HG03039 (cell line): Measurements from ENCODE around the gene IFI30.

Source experiments
- ATAC-seq: cut with Tn5 transposase; IDR thresholded peaks from one replicate; pipeline ENCODE4 v1.9.1; 2021; ENCODE audit warnings: mild to moderate bottlenecking, moderate library complexity; ENCODE audit not compliant: unreplicated experiment

The IFI30 gene

DNA sequence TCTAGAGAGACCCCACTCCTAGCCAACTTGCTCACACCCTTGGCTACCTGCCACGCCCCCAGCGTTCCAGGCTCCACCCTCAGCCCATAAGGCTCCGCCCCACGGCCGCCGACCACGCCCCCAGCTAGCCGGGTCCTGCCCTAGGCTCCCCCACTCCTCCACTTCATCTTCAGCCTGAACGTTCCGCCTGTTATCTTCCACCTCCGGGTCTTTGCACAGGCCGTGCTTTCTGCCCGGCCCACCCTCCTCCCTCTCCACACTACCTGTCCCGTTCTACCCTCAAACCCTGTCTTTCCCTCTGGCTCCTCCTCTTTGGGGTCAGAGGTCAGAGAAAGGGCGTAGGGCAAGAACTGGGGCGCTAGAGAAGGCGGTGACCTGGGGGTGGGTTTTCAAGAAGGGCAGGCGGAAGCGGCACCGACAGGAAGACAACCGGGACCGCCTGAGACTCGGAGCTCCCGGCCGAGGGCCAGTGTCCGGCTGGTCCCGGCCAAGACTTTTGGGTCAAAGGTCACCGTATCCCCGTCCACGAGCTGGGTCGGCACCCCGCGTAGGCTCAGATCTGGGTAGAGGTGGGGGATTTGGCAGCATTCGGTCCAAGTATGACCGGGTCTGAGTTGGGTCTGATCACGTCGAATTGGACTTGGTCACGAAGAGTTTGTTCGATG, 50.4 kb downstream of the IFI30 start:
- no peak for ATAC-seq

DNA sequence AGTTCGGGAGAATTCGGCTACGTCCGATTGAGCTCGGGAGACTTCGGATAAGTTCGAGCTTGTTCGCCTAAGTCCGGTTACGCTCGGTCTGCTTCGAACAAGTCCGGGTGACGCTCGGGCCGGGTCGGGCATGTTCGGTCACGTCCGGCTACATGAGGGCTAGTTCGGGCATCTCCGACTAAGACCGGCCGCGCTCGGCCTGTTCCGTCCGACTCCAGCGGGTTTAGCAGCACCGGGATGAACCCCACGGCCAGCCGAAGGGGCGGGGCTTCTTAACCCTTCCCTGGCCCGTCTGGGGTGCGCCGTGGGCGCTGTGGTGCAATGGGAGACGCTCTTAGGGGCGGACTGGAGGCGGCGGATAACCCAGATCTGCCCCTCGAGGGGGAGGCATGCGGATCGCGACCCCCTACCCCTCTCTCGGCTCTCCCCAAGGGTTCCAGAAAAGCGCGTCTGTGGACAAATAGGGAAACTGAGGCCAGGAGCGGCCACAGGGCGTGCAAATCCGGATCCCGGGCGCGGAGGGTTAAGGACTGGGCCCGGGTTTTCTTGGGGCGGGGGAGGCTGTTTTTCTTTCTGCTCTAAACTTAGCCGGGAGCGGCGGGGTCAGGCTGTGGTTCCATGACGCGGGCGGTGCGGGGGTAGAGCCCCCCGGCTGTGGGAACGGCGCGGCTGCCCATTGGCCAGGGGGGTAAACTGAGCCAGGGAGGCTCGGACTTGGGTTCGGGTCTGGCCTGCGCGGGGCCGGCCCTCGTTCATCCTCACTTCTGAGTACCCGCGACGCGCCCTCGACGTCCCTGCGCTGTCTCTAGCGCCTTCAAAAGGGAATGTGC, 51.1 kb downstream of the IFI30 start:
- peak; percentile 79 for ATAC-seq

DNA sequence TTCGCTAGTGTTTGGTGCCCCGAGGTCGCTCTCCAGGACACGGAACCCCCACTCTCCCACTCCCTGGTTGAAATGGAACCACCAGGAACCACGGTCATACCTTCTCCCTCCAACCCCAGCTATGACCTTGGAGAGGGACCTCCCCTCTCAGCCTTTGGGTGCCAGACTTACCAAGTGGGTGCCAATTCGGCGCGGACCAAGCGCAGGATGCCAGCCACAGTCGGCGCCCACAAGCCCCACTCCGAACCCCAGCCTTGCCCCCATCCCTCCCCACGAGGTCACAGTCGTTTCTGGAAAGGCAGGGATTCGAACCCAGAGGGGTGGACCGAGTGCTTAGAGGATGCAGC, 51.7 kb downstream of the IFI30 start:
- ATAC-seq: no peak

DNA sequence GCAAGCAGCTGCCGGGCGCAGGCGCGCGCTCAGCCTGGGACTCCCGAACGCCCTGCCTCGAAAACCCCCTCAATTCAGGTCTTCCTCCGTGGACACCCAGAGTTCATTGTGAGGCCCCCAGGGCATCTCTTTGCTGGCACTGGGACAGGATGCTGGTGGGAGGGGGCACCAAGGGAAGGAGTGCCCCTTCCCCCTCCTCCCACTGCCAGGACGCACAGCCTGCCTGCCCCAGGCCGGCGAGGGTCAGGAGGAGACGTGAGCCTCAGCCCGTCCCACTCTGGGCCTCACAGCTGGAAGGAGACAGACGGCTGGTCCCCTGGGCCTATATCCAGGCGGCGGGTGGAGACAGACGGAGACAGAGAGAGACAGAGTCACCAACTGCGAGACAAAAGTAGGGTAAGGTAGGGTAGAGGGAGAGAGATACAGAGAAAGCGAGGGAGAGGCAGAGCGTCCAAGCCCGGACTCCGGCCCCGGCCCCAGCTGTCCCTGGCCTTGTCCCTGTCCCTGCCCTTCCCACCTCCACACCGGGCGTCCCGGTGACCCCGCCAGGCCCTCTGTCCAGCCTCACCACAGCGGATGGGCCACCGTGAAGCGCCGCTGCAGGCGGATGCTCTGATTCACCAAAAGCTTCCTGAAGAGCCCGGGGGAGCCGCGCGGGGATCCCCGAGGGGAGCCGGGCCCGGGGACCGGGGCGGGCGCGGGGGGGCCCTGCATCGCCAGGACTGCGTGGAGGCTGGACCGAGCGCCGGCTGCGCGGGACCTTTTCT, 52.3 kb downstream of the IFI30 start, which contains the start of gene PDE4C:
TSS of gene PDE4C (minus strand) at position 737 of the 767 bp plus-strand sequence. CDS start at position 714, 23 bp downstream.
- no peak for ATAC-seq

DNA sequence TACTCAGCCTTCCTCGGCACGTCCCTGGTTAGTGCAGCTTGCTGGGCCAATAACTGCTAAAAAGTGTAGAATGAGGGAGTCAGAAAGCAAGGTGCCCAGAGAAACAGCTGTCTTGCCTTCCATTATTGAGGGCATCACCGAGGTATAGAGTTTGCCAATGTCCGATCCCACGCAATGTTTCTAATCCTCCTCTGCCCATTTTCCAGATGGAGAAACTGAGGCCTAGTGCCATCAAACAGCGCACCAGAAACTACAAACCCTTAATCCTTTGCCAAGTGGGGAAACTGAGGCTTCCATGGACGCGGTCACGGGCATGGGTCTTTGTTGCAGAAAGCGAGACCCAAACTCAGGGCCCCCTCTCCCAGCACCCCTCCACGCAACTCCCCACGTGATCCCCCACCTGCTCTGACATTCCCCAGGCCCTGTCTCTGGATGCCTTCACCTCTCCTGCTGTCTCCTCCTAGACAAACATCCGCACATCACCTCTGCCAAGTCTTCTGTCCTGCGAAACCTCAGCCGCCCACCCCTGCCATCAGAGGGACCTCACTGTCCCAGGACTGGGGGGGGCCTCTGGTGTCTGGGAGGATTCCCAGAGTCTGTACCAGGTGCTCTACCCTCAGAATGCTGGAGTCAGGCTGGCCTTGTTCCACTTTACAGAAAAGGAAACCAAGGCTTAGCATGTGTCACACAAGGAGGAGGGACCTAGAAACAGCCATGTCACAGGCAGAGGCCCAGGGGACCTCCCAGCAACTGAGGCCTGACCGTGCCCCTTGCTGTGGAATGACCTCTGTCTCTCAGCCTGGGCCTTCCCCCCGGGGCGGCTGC, 53.6 kb downstream of the IFI30 start:
- no peak for ATAC-seq
